Stomach (tissue), 9 donors: ENCODE measurements around the gene TM9SF1. TPM values are rescaled to one million over a fixed set of nuclear protein-coding genes. Genes with fewer than 3 reads are reported as not detected.

ENCODE experiments used
- DNase-seq, 2 donors: peaks; one replicate each; pipeline versions ENCODE4 v3.0.0 to v3.0.0-alpha.2; 2013 to 2019
- H3K27ac ChIP-seq, 5 donors: fragments of 200-600 bp in 4 of 5; sonication (generic) in 4 of 5; one replicate each; pipeline ENCODE4 v1.5.1; 2013 to 2019; ENCODE audit warnings: mild to moderate bottlenecking in 1 of 5, moderate library complexity in 1 of 5
- H3K27me3 ChIP-seq, 3 donors: fragments of 200-600 bp; sonication (generic); one replicate each; pipeline ENCODE4 v1.5.1; 2017 to 2019; ENCODE audit warnings: mixed run types in 1 of 3
- H3K36me3 ChIP-seq, 4 donors: fragments of 200-600 bp; sonication (generic); 1 replicate in 3 of 4; 2 replicates in 1 of 4; pipeline ENCODE4 v1.5.1; 2016 to 2019
- H3K4me1 ChIP-seq, 4 donors: fragments of 200-600 bp; sonication (generic); one replicate each; pipeline ENCODE4 v1.5.1; 2016 to 2019
- H3K4me3 ChIP-seq, 4 donors: fragments of 200-600 bp; sonication (generic) in 3 of 4; one replicate each; pipeline ENCODE4 v1.5.1; 2016 to 2019; ENCODE audit warnings: mild to moderate bottlenecking in 1 of 4
- H3K9me3 ChIP-seq, 4 donors: fragments of 200-600 bp; sonication (generic); one replicate each; pipeline ENCODE4 v1.5.1; 2016 to 2019
- EP300 ChIP-seq: sonication (generic); formaldehyde crosslinking; IDR thresholded peaks from one replicate; pipeline ENCODE4 v1.6.1; 2017; ENCODE audit warnings: antibody characterized with exemption
- POLR2A ChIP-seq, 4 donors: fragments of 450-650 bp; IDR thresholded peaks; one replicate each; pipeline ENCODE4 v1.6.1; 2016; ENCODE audit warnings: antibody characterized with exemption in 4 of 4, control low read depth in 2 of 4, mild to moderate bottlenecking in 1 of 4, moderate library complexity in 1 of 4
- POLR2AphosphoS5 ChIP-seq, 3 donors: sonication (generic); formaldehyde crosslinking; IDR thresholded peaks; one replicate each; pipeline ENCODE4 v1.6.1; 2016; ENCODE audit warnings: antibody characterized with exemption in 3 of 3
- WGBS, 5 donors: extraction: QIAGEN DNeasy Blood & Tissue Kit in 3 of 5; methylation state at CpG; one replicate each; pipeline versions ENCODE4 v1.1.5 to v1.1.7; 2013 to 2018; 5-methylcytosine and 5-hydroxymethylcytosine counted together
- intact Hi-C: fragments of 100-400 bp; cut with DNase I; formaldehyde crosslinking; loops from one replicate; pipeline ENCODE4 v1.15.1; 2023; ENCODE audit warnings: low total_unique reads
- polyA plus RNA-seq, 3 donors: library from polyadenylated mRNA; stranded (reverse); fragments of 200-250 nt; gene quantifications; one replicate each; pipeline ENCODE4 v1.2.3, GENCODE V29; 2013
- small RNA-seq, 4 donors: library from RNA; depleted of rRNA; stranded (forward); fragments of <200 nt; gene quantifications; one replicate each; pipeline ENCODE3, GENCODE V24; 2016
- total RNA-seq, 5 donors: library from RNA; depleted of rRNA; stranded (reverse); fragments of >200 nt; gene quantifications; one replicate each; pipeline versions ENCODE4 v1.1.0 to v1.2.3, GENCODE V29; 2014 to 2016
- TF ChIP-seq, protein P1 (sequence below), 7 experiments: fragments of 450-650 bp in 4 of 7; fragments of 200-600 bp in 3 of 7; sonication (generic) in 3 of 7; IDR thresholded peaks; one replicate each; pipeline ENCODE4 v1.5.1; 2016 to 2019; ENCODE audit warnings: antibody characterized with exemption in 7 of 7, control low read depth in 2 of 7, mild to moderate bottlenecking in 1 of 7
- donor health status: healthy with polysubstance abuse.
- donor health status: Bipolar disorder and iron deficiency.
- donor health status: healthy.

Gene TM9SF1
- total and polyA plus RNA-seq, 8 donors: 6.4 to 79.7 (median 28.8) TPM

DNA sequence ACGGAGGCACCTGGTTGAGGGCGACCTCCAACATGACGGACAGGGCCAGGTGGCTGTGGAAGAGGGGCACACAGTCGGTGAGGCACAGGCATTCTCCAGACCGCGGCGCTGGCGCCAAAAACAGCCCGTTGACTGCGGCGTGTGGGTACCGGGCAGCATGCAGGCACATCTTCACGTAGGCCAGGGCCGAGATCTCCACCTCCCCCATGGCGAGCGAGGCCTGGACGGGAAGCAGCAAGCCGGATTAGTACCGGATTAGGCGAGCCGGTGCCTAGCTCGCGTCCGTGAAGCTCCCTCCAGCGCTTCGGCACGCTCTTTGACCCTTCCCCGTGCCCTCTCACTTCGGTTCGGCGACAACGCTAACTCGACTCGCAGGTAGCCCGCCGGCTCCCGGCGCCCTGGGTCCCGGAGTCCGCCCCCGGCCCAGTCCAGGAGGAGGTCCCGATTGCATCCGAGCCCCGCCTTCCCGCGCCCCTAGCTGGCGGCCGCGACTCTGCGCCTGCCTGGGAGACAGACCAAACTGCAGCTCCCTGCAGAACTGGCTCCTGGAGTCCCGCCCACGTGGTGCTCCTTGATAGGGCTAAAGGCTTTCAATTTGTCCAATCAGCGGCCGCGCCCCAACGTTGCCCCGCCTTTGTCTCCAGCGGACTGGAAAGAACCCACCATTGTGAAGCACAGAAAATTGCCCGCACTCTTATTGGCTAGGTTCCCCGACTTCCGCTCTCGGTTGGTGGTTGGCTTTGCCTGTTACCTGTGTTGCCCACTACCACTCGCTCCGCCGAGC, 54.0 kb downstream of the TM9SF1 start, which contains the start of gene EMC9:
Gene EMC9 (minus strand): TSS at position 495 of the 784 bp plus-strand sequence. CDS start 287 bp downstream, at position 208.
- Histone ChIP-seq H3K27me3 (no peaks in the 10 kb centered on the region), H3K27ac (peak within 1 kb of the TSS; percentile 89 to 94 (median 92)), H3K36me3 (peaks cover 28 to 43% (median 37%) of the 10 kb centered on the region in 4 donors), H3K4me1 (peaks cover 28 to 84% (median 77%) of the 10 kb centered on the region in 4 donors), H3K9me3 (no peaks in the 10 kb centered on the region), H3K4me3 (peak within 1 kb of the TSS; percentile 71 to 85 (median 76))
- TF ChIP-seq, protein P1, sequence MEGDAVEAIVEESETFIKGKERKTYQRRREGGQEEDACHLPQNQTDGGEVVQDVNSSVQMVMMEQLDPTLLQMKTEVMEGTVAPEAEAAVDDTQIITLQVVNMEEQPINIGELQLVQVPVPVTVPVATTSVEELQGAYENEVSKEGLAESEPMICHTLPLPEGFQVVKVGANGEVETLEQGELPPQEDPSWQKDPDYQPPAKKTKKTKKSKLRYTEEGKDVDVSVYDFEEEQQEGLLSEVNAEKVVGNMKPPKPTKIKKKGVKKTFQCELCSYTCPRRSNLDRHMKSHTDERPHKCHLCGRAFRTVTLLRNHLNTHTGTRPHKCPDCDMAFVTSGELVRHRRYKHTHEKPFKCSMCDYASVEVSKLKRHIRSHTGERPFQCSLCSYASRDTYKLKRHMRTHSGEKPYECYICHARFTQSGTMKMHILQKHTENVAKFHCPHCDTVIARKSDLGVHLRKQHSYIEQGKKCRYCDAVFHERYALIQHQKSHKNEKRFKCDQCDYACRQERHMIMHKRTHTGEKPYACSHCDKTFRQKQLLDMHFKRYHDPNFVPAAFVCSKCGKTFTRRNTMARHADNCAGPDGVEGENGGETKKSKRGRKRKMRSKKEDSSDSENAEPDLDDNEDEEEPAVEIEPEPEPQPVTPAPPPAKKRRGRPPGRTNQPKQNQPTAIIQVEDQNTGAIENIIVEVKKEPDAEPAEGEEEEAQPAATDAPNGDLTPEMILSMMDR (IDR thresholded peaks at IDR 0.05): peak in 5 of 7 experiments; percentile 50 to 72 (median 66)
- TF ChIP-seq EP300 (no peak), POLR2A (IDR thresholded peaks at IDR 0.05) (peak in 1 of 4 donors; percentile 30), POLR2AphosphoS5 (IDR thresholded peaks at IDR 0.05) (peak; percentile 66 to 84 (median 77))
- intact Hi-C loops: no loop called here
- 0 to 1% (median 0%) methylated on average over 30 to 65 of the region's 65 CpGs for WGBS, 5 donors
- peak; percentile 100 for DNase-seq

DNA sequence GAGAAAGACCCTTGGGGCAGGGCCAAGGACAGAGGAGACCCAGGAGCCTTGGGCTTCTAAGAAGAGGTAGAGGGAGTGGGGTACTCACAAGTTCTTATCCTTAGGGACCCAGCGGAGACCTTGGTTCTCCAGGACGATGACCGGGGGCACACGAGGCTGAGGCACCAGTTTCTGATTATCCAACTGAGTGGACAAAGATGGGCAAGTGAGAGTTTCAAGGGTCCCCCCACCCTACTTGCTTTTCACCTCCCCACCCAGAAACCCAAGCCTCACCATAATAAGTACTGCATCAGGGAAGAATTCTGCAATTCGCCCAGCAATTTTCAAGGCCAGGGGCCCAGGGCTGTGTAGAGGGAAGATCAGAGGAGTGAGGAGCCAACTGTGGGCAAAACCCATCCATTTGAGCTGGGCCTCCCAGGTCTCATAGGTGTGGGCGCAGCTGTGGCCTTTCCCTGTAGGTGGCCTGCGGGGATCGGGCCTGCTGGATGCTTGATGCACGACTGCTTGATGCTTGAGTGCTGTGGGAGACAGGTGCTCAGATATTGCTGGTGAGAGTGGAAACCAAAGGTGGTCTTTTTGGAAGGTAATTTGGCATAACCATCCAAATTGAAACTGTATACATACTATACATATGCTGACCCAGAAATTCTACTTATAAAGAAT, 55.8 kb downstream of the TM9SF1 start:
- Histone ChIP-seq H3K36me3 (peaks cover 28 to 43% (median 37%) of the 10 kb centered on the region in 4 donors), H3K9me3 (no peaks in the 10 kb centered on the region), H3K4me3 (peak overlapping the region in 1 of 4 donors; percentile 71), H3K4me1 (peaks cover 18 to 74% (median 67%) of the 10 kb centered on the region in 4 donors), H3K27ac (peak overlapping the region in 4 of 5 donors; percentile 14 to 92 (median 60)), H3K27me3 (no peaks in the 10 kb centered on the region)
- no peak for DNase-seq
- 75 to 87% (median 78%) methylated on average over 9 of the region's 9 CpGs for WGBS, 5 donors
- TF ChIP-seq POLR2A (IDR thresholded peaks at IDR 0.05) (no peak), POLR2AphosphoS5 (IDR thresholded peaks at IDR 0.05) (no peak)
- TF ChIP-seq, protein P1 (IDR thresholded peaks at IDR 0.05): no peak
- intact Hi-C loops: no loop called here

Small RNA genes lying within 50 kb of the gene (small RNA-seq; reads per million reads assigned to genes)
- gene AL136295.4 (0 reads per million in 4 donors), gene CHMP4A (0 reads per million in 4 donors), gene IPO4 (0 to 0.38 (median 0) reads per million in 4 donors), gene IRF9 (0 reads per million in 4 donors), gene MDP1 (0 reads per million in 4 donors), gene RNA5SP383 (0 to 1.3 (median 0.23) reads per million in 4 donors)

Other genes starting within 250 kb of the TM9SF1 start
Only the 30 nearest of the 35 such genes appear.
- 1 to 10 TPM in 2 of 5 donors, under 1 TPM in 2, not detected in 1; 0.14 to 2.0 (median 0.76) TPM for gene CARMIL3, start 143.4 kb downstream of the TM9SF1 start, total RNA-seq
- gene CARMIL3, start 143.4 kb downstream of the TM9SF1 start, polyA plus RNA-seq: under 1 TPM in 2 of 3 donors, not detected in 1; 0.25 to 0.75 TPM
- not detected for gene CPNE6, start 123.9 kb downstream of the TM9SF1 start, total RNA-seq
- under 1 TPM in 2 of 3 donors, not detected in 1; 0.12 to 0.25 TPM for gene CPNE6, start 123.9 kb downstream of the TM9SF1 start, polyA plus RNA-seq
- gene PCK2, start 101.1 kb downstream of the TM9SF1 start, total RNA-seq: 100 to 1,000 TPM in 1 of 5 donors, 10 to 100 TPM in 1, 1 to 10 TPM in 3; 2.3 to 168 (median 8.4) TPM
- gene PCK2, start 101.1 kb downstream of the TM9SF1 start, polyA plus RNA-seq: 10 to 100 TPM; 12.3 to 24.0 (median 17.0) TPM
- gene DCAF11, start 80.7 kb downstream of the TM9SF1 start, total RNA-seq: 100 to 1,000 TPM in 2 of 5 donors, 10 to 100 TPM in 3; 50.4 to 396 (median 84.5) TPM
- gene DCAF11, start 80.7 kb downstream of the TM9SF1 start, polyA plus RNA-seq: 10 to 100 TPM; 27.7 to 68.3 (median 38.9) TPM
- gene NRL, start 80.5 kb downstream of the TM9SF1 start, total RNA-seq: 10 to 100 TPM in 2 of 5 donors, 1 to 10 TPM in 1, under 1 TPM in 1, not detected in 1; 0.92 to 69.2 (median 13.0) TPM
- 1 to 10 TPM; 1.2 to 1.3 (median 1.2) TPM for gene NRL, start 80.5 kb downstream of the TM9SF1 start, polyA plus RNA-seq
- 10 to 100 TPM in 1 of 5 donors, under 1 TPM in 1, not detected in 3; 0.87 to 80.5 TPM for gene FITM1, start 64.8 kb downstream of the TM9SF1 start, total RNA-seq
- gene FITM1, start 64.8 kb downstream of the TM9SF1 start, polyA plus RNA-seq: 1 to 10 TPM; 1.9 to 2.6 (median 2.2) TPM
- 100 to 1,000 TPM in 1 of 5 donors, 10 to 100 TPM in 4; 38.5 to 129 (median 91.1) TPM for gene PSME1, start 59.2 kb downstream of the TM9SF1 start, total RNA-seq
- 100 to 1,000 TPM; 217 to 322 (median 310) TPM for gene PSME1, start 59.2 kb downstream of the TM9SF1 start, polyA plus RNA-seq
- 10 to 100 TPM in 1 of 5 donors, 1 to 10 TPM in 4; 1.3 to 33.9 (median 4.6) TPM for gene EMC9, start 53.9 kb downstream of the TM9SF1 start, total RNA-seq
- 10 to 100 TPM; 32.0 to 59.6 (median 42.9) TPM for gene EMC9, start 53.9 kb downstream of the TM9SF1 start, polyA plus RNA-seq
- 100 to 1,000 TPM in 2 of 5 donors, 10 to 100 TPM in 3; 62.4 to 339 (median 83.9) TPM for gene PSME2, start 48.8 kb downstream of the TM9SF1 start, total RNA-seq
- 100 to 1,000 TPM; 302 to 421 (median 403) TPM for gene PSME2, start 48.8 kb downstream of the TM9SF1 start, polyA plus RNA-seq
- gene RNF31, start 47.9 kb downstream of the TM9SF1 start, total RNA-seq: 100 to 1,000 TPM in 2 of 5 donors, 10 to 100 TPM in 3; 53.2 to 523 (median 94.2) TPM
- 10 to 100 TPM; 64.0 to 88.7 (median 68.6) TPM for gene RNF31, start 47.9 kb downstream of the TM9SF1 start, polyA plus RNA-seq
- 100 to 1,000 TPM in 2 of 5 donors, 10 to 100 TPM in 2, 1 to 10 TPM in 1; 1.4 to 143 (median 91.4) TPM for gene IRF9, start 34.2 kb downstream of the TM9SF1 start, total RNA-seq
- 100 to 1,000 TPM in 1 of 3 donors, 10 to 100 TPM in 2; 64.6 to 101 (median 65.1) TPM for gene IRF9, start 34.2 kb downstream of the TM9SF1 start, polyA plus RNA-seq
- gene REC8, start 23.4 kb downstream of the TM9SF1 start, total RNA-seq: 100 to 1,000 TPM in 1 of 5 donors, 10 to 100 TPM in 4; 14.5 to 122 (median 45.5) TPM
- gene REC8, start 23.4 kb downstream of the TM9SF1 start, polyA plus RNA-seq: 10 to 100 TPM; 20.9 to 64.4 (median 38.7) TPM
- gene IPO4, start 6.6 kb downstream of the TM9SF1 start, total RNA-seq: 100 to 1,000 TPM in 1 of 5 donors, 10 to 100 TPM in 4; 14.3 to 227 (median 23.9) TPM
- 10 to 100 TPM in 1 of 3 donors, 1 to 10 TPM in 2; 9.3 to 15.2 (median 9.8) TPM for gene IPO4, start 6.6 kb downstream of the TM9SF1 start, polyA plus RNA-seq
- gene TSSK4, start 10.3 kb upstream of the TM9SF1 start, total RNA-seq: under 1 TPM in 1 of 5 donors, not detected in 4; 0.73 TPM
- gene TSSK4, start 10.3 kb upstream of the TM9SF1 start, polyA plus RNA-seq: not detected
- 10 to 100 TPM in 4 of 5 donors, not detected in 1; 27.8 to 37.2 (median 31.8) TPM for gene CHMP4A, start 18.0 kb upstream of the TM9SF1 start, total RNA-seq
- 100 to 1,000 TPM in 1 of 3 donors, 10 to 100 TPM in 2; 66.5 to 135 (median 70.7) TPM for gene CHMP4A, start 18.0 kb upstream of the TM9SF1 start, polyA plus RNA-seq
- gene MDP1, start 20.6 kb upstream of the TM9SF1 start, total RNA-seq: 10 to 100 TPM in 3 of 5 donors, 1 to 10 TPM in 1, not detected in 1; 9.3 to 16.1 (median 14.2) TPM
- gene MDP1, start 20.6 kb upstream of the TM9SF1 start, polyA plus RNA-seq: 10 to 100 TPM; 25.6 to 26.9 (median 26.2) TPM
- gene NEDD8, start 36.9 kb upstream of the TM9SF1 start, total RNA-seq: 100 to 1,000 TPM in 3 of 5 donors, 10 to 100 TPM in 1, not detected in 1; 85.4 to 166 (median 132) TPM
- 100 to 1,000 TPM; 235 to 244 (median 237) TPM for gene NEDD8, start 36.9 kb upstream of the TM9SF1 start, polyA plus RNA-seq
- gene GMPR2, start 37.5 kb upstream of the TM9SF1 start, total RNA-seq: 100 to 1,000 TPM in 1 of 5 donors, 10 to 100 TPM in 4; 13.9 to 204 (median 31.2) TPM
- 10 to 100 TPM; 48.3 to 85.7 (median 53.9) TPM for gene GMPR2, start 37.5 kb upstream of the TM9SF1 start, polyA plus RNA-seq
- gene TINF2, start 47.2 kb upstream of the TM9SF1 start, total RNA-seq: 10 to 100 TPM in 4 of 5 donors, 1 to 10 TPM in 1; 7.2 to 63.6 (median 39.1) TPM
- 10 to 100 TPM; 46.6 to 61.1 (median 50.6) TPM for gene TINF2, start 47.2 kb upstream of the TM9SF1 start, polyA plus RNA-seq
- 10 to 100 TPM in 1 of 5 donors, 1 to 10 TPM in 4; 2.6 to 11.7 (median 4.9) TPM for gene TGM1, start 67.7 kb upstream of the TM9SF1 start, total RNA-seq
- 100 to 1,000 TPM in 1 of 3 donors, 1 to 10 TPM in 2; 1.7 to 131 (median 5.3) TPM for gene TGM1, start 67.7 kb upstream of the TM9SF1 start, polyA plus RNA-seq
- gene RABGGTA, start 76.2 kb upstream of the TM9SF1 start, total RNA-seq: 100 to 1,000 TPM in 4 of 5 donors, 10 to 100 TPM in 1; 16.0 to 230 (median 187) TPM
- gene RABGGTA, start 76.2 kb upstream of the TM9SF1 start, polyA plus RNA-seq: 10 to 100 TPM; 33.8 to 68.4 (median 41.9) TPM
- 10 to 100 TPM in 3 of 5 donors, 1 to 10 TPM in 2; 5.3 to 71.9 (median 17.4) TPM for gene DHRS1, start 104.3 kb upstream of the TM9SF1 start, total RNA-seq
- 10 to 100 TPM; 20.1 to 52.1 (median 30.1) TPM for gene DHRS1, start 104.3 kb upstream of the TM9SF1 start, polyA plus RNA-seq
- gene NOP9, start 104.4 kb upstream of the TM9SF1 start, total RNA-seq: 10 to 100 TPM in 4 of 5 donors, 1 to 10 TPM in 1; 5.4 to 25.7 (median 12.8) TPM
- gene NOP9, start 104.4 kb upstream of the TM9SF1 start, polyA plus RNA-seq: 10 to 100 TPM in 1 of 3 donors, 1 to 10 TPM in 2; 6.5 to 11.8 (median 8.4) TPM
- 10 to 100 TPM in 2 of 5 donors, 1 to 10 TPM in 3; 5.0 to 11.2 (median 6.4) TPM for gene CIDEB, start 112.5 kb upstream of the TM9SF1 start, total RNA-seq
- gene CIDEB, start 112.5 kb upstream of the TM9SF1 start, polyA plus RNA-seq: 10 to 100 TPM in 1 of 3 donors, 1 to 10 TPM in 2; 6.0 to 14.2 (median 6.0) TPM
- 10 to 100 TPM in 3 of 5 donors, 1 to 10 TPM in 1, not detected in 1; 9.9 to 71.5 (median 24.5) TPM for gene LTB4R2, start 114.7 kb upstream of the TM9SF1 start, total RNA-seq
- gene LTB4R2, start 114.7 kb upstream of the TM9SF1 start, polyA plus RNA-seq: 1 to 10 TPM in 1 of 3 donors, under 1 TPM in 1, not detected in 1; 0.25 to 6.0 TPM
- gene LTB4R, start 116.1 kb upstream of the TM9SF1 start, total RNA-seq: 10 to 100 TPM in 3 of 5 donors, 1 to 10 TPM in 1, not detected in 1; 3.3 to 92.8 (median 24.6) TPM
- 10 to 100 TPM in 1 of 3 donors, 1 to 10 TPM in 2; 1.4 to 67.2 (median 4.1) TPM for gene LTB4R, start 116.1 kb upstream of the TM9SF1 start, polyA plus RNA-seq
- gene ADCY4, start 139.6 kb upstream of the TM9SF1 start, total RNA-seq: 100 to 1,000 TPM in 1 of 5 donors, 10 to 100 TPM in 4; 18.2 to 118 (median 33.3) TPM
- gene ADCY4, start 139.6 kb upstream of the TM9SF1 start, polyA plus RNA-seq: 10 to 100 TPM; 15.2 to 18.9 (median 18.8) TPM
- 10 to 100 TPM in 4 of 5 donors, 1 to 10 TPM in 1; 6.4 to 42.6 (median 12.5) TPM for gene RIPK3, start 144.6 kb upstream of the TM9SF1 start, total RNA-seq
- gene RIPK3, start 144.6 kb upstream of the TM9SF1 start, polyA plus RNA-seq: 10 to 100 TPM; 12.7 to 18.3 (median 14.3) TPM
- 10 to 100 TPM; 20.1 to 64.8 (median 33.0) TPM for gene NFATC4, start 172.7 kb upstream of the TM9SF1 start, total RNA-seq
- gene NFATC4, start 172.7 kb upstream of the TM9SF1 start, polyA plus RNA-seq: 100 to 1,000 TPM in 1 of 3 donors, 10 to 100 TPM in 2; 71.4 to 119 (median 99.0) TPM
- gene NYNRIN, start 203.6 kb upstream of the TM9SF1 start, total RNA-seq: 10 to 100 TPM in 2 of 5 donors, 1 to 10 TPM in 3; 2.9 to 16.0 (median 8.1) TPM
- gene NYNRIN, start 203.6 kb upstream of the TM9SF1 start, polyA plus RNA-seq: 1 to 10 TPM; 2.3 to 3.3 (median 2.3) TPM